CD4-positive, alpha-beta T cell treated with Interleukin-1 beta for 1 hour (primary cell): Measurements from ENCODE around the gene KLHL10.
"Not testable (repeated sequence)": the region's sequence is repeated elsewhere in the genome, so short reads cannot be mapped to it uniquely, and the experiment has no call there.

Experiments
- DNase-seq, 2 donors: peaks; one replicate each; pipeline ENCODE4 v3.0.0-alpha.2; 2020 to 2022

The KLHL10 gene

DNA sequence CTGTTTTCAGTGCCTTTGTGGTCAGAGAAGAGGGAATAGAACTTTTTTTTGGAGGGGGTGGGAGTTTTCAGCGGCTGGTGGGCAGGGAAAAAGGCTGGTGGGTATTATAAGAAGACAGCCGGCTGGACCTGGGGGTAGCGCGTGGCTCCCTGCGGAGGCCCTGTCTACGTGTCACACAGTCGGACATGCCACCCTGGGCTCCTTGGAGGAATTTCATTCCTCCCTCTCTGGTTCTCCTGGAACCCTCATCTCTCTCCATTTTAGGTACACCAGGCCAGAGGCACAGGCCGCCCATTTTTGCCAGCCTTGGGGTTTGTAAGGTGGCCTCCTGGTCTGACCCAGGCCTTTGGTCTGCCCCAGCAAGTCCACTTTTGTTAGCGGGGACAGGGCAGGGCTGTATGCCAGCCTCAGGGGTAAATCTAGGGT lies 23.9 kb upstream of the KLHL10 start:
- DNase-seq = no peak

DNA sequence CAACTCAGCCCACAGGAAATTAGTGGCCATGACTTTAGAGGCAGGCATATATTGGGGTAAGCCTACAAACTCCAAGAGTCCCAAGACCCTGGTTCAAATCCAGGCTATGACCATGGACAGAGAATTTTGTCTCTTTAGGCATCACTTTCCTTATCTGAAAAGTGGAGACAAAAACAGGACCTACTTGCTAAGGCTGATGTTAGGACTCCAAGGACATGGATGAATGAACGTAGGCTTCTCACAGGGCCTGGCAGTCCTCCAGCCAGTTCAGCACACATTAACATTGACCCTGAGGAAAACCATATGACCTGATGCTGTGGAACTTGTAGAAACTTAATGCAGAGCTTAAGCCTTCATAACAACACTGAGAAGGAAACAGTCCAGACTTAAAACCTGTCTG lies 23.4 kb upstream of the KLHL10 start:
- no peak for DNase-seq

GRCh38 chr17:41816637-41817320 lies 20.8 kb upstream of the KLHL10 start:
- DNase-seq = no peak

GRCh38 chr17:41818024-41818423 lies 19.6 kb upstream of the KLHL10 start:
- no peak for DNase-seq

DNA sequence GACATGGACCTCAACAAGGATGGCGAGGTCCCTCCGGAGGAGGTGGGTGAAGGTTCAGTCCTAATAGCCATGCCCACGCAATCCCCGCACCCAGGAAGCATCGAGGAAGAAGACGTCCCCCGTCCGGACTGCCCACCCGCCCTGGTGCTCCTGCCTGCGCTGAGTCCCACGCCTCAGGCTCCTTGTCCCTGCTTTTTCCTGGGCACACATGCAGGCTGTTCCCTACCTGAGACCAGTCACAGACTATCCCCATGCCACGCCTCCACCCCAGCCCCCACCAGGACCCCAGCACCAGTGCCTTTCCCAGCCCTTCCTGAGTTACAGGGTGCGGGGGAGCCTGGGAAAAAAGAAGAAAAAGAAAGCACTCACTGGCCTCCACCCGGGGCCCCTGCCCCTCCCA lies 15.8 kb upstream of the KLHL10 start:
- DNase-seq = no peak

DNA sequence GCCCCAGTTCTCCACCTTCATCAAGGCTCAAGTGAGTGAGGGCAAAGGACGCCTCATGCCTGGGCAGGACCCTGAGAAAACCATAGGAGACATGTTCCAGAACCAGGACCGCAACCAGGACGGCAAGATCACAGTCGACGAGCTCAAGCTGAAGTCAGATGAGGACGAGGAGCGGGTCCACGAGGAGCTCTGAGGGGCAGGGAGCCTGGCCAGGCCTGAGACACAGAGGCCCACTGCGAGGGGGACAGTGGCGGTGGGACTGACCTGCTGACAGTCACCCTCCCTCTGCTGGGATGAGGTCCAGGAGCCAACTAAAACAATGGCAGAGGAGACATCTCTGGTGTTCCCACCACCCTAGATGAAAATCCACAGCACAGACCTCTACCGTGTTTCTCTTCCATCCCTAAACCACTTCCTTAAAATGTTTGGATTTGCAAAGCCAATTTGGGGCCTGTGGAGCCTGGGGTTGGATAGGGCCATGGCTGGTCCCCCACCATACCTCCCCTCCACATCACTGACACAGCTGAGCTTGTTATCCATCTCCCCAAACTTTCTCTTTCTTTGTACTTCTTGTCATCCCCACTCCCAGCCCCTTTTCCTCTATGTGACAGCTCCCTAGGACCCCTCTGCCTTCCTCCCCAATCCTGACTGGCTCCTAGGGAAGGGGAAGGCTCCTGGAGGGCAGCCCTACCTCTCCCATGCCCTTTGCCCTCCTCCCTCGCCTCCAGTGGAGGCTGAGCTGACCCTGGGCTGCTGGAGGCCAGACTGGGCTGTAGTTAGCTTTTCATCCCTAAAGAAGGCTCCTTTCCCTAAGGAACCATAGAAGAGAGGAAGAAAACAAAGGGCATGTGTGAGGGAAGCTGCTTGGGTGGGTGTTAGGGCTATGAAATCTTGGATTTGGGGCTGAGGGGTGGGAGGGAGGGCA lies 15.1 kb upstream of the KLHL10 start:
- no peak for DNase-seq

- DNase-seq = no peak
Observed at GRCh38 chr17:41823141-41823524, 14.5 kb upstream of the KLHL10 start.

GRCh38 chr17:41823580-41823979 lies 14.0 kb upstream of the KLHL10 start:
- DNase-seq = no peak

DNA sequence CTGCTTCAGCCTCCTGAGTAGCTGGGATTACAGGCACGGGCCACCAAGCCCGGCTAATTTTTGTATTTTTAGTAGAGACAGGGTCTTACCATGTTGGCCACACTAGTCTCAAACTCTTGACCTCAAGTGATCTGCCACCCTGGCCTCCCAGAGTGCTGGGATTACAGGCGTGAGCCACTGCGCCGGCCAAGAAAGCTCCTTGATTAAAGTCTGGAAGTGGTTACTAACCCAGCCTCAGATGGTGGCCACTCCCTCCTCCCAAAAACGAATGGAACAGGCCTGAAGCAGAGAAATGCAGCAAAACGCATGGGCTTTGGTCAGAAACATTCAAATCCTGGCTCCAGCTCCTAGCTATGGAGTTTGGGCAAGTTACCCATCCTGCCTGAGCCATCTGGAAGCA lies 13.5 kb upstream of the KLHL10 start:
- DNase-seq = no peak

DNA sequence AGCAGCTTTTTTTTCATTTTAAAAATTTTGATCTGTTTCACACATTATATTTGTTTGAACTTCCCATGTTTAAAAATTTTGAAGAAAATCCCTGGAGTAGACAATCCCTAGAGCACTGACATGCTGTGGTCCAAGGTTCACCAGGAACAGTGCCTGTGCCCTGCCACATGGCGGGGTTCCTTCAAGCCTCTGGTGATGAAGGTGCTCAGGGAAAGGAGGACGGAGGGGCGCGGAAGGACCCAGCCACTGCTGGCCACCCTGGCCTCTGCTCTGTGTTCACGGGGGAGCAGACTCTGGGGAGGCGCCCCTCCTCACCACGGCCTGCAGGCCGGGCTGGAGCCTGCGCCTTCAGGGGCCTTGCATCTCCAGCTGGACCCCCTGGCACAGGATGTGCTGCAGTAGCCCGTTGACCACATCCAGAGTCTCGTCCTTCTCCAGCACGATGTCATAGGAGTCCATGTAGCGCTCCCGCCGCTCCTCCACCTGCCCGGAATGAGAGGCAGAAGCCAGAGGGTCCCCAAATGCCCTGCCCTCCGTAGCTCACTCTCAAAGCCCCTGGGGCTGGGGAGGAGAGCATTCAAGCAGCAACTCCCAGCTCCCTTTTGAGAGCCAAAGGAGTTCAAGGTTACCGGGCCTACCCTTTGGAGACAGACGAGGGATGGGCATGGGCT lies 12.3 kb upstream of the KLHL10 start:
- DNase-seq = no peak

- DNase-seq = not testable (repeated sequence)
Observed at GRCh38 chr17:41829961-41830360, 7.7 kb upstream of the KLHL10 start.

- no peak for DNase-seq
Observed at GRCh38 chr17:41835214-41835799, 2.3 kb upstream of the KLHL10 start.

GRCh38 chr17:41835800-41836549 lies 1.6 kb upstream of the KLHL10 start, which contains the start of gene NT5C3B:
NT5C3B (minus strand) TSS chr17:41836232; CDS start chr17:41836193, 39 bp downstream.
- DNase-seq = peak; percentile 44 to 59

GRCh38 chr17:41836550-41837196 lies 952 bp upstream of the KLHL10 start:
- DNase-seq = peak in 1 of 2 donors; percentile 2

DNA sequence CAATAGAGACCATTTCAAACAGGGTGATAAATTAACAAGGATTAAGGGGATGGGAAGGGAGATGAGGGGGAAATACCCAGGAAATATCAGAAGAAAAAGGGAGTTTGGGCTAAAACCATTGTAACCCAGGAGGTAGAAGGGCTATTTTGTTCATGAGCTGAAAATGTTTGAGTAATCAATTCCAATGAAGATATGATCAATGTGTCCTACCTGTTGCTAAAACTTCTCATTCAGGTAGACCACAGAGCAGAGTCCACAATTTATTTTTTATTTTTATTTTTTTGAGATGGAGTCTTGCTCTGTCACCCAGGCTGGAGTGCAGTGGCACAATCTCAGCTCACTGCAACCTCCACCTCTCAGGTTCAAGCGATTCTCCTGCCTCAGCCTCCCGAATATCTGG lies 1.8 kb downstream of the KLHL10 start:
- not testable (repeated sequence) for DNase-seq

DNA sequence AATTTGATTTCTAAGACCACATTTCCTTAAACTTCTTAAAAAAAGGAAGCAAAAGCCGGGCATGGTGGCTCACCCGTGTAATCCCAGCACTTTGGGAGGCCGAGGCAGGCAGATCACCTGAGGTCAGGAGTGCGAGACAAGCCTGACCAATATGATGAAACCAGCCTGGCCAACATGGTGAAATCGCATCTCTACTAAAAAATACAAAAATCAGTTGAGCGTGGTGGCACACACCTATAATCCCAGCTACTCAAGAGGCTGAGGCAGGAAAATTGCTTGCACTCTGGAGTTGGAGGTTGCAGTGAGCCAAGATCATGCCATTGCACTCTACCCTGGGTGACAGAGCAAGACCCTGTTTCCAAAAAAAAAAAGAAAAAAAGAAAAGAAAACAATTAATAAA lies 3.2 kb downstream of the KLHL10 start:
- DNase-seq = not testable (repeated sequence)

- DNase-seq = no peak
Observed at GRCh38 chr17:41844971-41845370, 7.3 kb downstream of the KLHL10 start.

GRCh38 chr17:41848788-41849187 lies 11.2 kb downstream of the KLHL10 start:
- no peak for DNase-seq

DNA sequence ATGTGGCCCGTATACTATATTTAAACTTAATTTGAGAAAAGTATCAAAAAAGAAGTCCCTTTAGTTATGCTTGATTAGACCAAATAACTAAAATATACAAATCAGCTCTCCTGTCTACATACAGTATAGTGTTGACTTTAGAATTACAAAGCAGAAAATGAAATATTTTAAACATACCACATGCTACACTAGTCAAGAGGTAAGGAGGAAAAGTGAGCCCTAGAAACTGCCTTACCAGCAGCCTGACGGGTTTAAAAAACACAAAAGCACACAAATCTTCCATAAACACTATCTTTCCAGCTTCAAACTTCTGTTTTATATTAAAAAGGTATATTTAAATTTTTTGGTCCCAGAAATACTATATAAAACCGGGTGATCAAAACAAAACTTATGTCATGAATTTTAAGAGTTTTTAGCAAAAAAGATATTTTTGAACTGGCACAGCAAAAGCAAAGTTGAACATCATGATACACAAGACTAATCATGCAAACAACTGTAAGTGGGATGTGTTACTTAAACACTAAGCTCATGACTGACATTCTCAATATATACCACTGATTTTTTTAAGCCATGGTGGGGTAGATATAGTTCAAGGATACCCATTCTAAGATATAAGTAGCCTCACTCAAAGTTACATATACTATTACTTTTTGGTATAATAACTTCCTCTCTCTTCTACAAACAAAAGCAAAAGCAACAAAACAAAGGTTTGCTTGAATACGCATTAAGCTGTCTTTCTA lies 11.8 kb downstream of the KLHL10 start:
- DNase-seq = no peak

DNA sequence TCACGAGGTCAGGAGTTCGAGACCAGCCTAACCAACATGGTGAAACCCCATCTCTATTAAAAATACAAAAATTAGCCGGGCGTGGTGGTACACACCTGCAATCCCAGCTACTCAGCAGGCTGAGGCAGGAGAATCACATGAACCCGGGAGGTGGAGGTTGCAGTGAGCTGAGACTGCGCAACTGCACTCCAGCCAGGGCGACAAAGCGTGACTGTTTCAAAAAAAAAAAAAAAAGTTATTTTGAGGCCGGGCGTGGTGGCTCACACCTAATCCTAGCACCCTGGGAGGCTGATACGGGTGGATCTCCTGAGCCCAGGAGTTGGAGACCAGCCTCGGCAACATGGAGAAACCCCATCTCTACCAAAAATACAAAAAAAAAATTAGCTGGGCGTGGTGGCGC lies 13.8 kb downstream of the KLHL10 start:
- not testable (repeated sequence) for DNase-seq
